HG03159 (cell line): ENCODE results near the gene ARID3A.
A peak's percentile ranks its signal among the peaks of the same experiment; 100 is the strongest.

Experiments
- ATAC-seq: cut with Tn5 transposase; IDR thresholded peaks from one replicate; pipeline ENCODE4 v1.9.1; 2021; ENCODE audit warnings: mild to moderate bottlenecking, moderate library complexity; ENCODE audit not compliant: unreplicated experiment

Gene ARID3A

DNA sequence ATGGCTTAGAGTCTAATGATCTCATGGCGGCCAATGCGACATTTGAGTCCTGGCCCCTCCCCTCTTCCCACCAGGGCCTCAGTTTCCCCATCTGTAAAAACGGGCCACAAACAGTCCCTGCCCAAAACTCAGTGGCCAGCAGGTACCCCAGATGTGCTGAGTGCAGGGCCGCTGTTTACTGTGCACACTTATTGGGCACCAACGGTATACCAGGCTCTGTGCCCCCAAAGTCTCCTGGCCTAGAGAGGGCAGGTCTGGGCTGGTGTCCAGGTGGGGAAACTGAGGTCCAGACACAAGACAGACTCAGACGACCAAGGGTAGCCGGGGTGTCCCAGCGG is 34.7 kb downstream of the ARID3A start:
- no peak for ATAC-seq

GRCh38 chr19:961866-962620 is 36.2 kb downstream of the ARID3A start:
- no peak for ATAC-seq

- ATAC-seq, result no peak
Observed at GRCh38 chr19:962683-963400, 37.0 kb downstream of the ARID3A start.

GRCh38 chr19:963486-963951 is 37.7 kb downstream of the ARID3A start:
- no peak for ATAC-seq

DNA sequence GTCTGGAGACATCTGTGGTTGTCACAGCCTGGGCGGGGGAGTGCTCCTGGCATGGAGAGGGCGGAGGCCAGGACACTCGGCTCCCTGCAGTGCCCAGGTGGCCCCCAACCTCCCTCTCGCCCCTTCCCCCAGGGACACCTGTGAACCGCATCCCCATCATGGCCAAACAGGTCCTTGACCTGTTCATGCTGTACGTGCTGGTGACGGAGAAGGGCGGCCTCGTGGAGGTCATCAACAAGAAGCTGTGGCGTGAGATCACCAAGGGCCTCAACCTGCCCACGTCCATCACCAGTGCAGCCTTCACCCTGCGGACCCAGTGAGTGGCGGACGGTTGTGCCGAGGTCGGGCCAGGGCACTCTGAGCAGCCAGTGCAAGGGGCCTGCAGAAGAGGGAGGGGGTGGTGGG is 38.3 kb downstream of the ARID3A start:
- ATAC-seq, result no peak

GRCh38 chr19:964761-965694 is 39.2 kb downstream of the ARID3A start:
- ATAC-seq, result no peak

GRCh38 chr19:966485-967088 is 40.8 kb downstream of the ARID3A start:
- ATAC-seq, result no peak

GRCh38 chr19:970695-971094 is 44.9 kb downstream of the ARID3A start:
- no peak for ATAC-seq

DNA sequence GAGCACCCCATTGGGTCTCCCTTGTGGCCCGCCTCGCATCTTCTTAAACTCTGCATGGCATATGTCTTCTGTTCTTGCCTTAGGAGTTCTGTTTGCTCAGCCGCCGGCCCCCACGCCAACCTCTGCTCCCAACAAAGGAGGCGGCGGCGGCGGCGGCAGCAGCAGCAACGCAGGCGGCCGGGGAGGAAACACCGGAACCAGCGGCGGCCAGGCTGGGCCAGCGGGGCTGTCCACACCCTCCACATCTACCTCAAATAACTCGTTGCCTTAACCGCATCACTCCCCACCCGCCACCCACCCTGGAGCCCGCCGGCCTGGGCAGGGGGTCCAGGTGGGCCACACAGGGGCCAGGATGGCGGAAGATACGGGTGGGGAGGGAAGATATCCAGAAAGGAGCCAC is 46.0 kb downstream of the ARID3A start:
- ATAC-seq, result no peak

- ATAC-seq, result no peak
Observed at GRCh38 chr19:972281-972680, 46.4 kb downstream of the ARID3A start.

DNA sequence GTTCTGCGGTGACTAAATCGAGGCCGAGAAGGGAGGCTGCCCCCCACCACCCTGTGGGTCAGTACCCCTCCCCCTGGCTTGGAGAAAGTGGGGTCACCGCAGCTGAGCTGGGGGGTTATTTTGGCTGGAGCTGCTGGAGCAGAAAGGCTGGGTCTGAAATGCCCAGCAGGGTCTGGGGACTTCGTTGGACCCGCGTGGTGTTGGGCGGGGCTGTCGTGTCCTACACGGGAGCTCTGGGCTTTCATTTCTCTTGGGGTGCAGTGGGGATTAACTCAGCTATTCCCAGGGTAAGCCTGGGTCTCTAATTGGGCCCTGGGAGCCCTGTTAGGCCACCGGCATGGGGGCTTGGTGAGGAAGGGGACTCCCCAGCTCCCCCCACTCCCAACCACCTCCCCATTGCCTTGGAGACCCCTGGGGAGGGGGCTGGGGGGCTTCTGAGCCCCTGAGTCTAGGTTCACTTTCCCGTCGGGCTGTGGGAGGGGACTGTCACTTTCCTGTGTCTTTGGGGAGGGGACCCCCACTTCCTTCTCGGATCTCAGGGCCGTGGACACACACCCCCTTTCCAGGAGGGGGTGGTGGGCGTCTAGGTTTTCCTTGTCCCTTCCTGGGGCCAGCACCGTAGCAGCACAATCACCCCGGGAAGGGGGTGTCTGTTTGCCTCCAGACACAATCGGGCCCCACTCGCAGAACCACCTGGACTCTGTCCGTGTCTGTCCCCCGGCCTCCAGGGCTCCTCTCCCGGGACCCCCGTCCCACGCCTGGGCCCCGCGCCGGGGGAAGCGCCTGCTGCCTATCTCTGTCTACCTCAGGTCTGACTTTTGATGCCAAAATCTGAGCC is 48.1 kb downstream of the ARID3A start:
- no peak for ATAC-seq

DNA sequence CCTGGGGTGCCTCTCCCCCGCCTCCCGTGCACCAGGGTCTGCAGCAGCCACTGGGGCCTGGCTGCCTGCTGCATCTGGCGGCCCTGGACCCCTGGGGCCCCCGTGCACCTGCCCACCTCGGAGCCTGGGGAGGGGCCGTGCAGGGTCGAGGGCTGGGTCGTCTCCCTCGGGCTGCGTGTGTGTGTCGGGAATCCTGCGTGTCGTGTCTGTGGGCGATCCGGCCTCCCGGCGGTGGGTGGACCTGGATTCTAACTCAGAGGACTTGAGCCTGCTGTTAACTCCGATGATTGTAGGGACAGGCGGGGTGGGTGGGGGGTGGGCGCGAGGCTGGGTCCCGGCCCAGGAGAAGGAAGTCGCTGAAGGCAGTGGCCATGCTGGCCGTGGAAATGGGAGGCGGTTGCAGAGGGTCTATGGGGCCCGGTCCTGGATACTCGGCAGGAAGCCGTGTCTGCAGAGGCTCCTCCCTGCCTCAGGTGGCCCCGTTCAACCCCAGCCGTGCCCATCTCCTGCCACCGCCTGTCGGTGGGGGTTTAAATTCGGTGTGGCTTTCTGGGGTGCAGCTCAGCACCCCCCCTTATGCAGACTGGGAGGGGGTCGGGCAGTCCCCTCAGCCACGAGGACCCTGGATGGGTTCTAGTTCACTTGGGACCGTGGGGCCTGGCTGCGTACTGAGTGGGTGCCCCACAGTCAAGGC is 48.9 kb downstream of the ARID3A start:
- ATAC-seq, result no peak

- no peak for ATAC-seq
Observed at GRCh38 chr19:976476-976875, 50.6 kb downstream of the ARID3A start.

- ATAC-seq, result no peak
Observed at GRCh38 chr19:977058-977464, 51.2 kb downstream of the ARID3A start.

DNA sequence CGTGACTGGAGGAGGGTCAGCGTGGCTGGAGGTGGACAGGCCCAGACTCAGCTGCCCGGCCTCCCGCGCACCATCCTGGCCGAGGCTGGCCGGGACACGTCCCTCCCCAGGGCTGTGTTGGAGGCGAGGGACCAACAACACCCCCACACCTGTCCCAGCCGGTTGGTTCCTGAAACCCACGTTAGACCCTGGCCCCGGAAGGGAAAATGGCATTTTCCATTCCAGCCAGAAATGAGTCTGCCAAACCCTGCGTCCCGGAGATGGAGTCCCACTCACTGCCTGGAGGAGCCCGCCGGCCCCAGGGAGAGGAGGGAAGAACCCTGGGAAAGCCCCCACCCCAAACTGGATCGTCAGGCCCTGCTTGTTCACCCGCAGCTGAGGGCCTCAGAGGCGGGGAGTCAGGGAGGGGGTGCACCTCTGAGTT is 53.5 kb downstream of the ARID3A start:
- ATAC-seq, result no peak

DNA sequence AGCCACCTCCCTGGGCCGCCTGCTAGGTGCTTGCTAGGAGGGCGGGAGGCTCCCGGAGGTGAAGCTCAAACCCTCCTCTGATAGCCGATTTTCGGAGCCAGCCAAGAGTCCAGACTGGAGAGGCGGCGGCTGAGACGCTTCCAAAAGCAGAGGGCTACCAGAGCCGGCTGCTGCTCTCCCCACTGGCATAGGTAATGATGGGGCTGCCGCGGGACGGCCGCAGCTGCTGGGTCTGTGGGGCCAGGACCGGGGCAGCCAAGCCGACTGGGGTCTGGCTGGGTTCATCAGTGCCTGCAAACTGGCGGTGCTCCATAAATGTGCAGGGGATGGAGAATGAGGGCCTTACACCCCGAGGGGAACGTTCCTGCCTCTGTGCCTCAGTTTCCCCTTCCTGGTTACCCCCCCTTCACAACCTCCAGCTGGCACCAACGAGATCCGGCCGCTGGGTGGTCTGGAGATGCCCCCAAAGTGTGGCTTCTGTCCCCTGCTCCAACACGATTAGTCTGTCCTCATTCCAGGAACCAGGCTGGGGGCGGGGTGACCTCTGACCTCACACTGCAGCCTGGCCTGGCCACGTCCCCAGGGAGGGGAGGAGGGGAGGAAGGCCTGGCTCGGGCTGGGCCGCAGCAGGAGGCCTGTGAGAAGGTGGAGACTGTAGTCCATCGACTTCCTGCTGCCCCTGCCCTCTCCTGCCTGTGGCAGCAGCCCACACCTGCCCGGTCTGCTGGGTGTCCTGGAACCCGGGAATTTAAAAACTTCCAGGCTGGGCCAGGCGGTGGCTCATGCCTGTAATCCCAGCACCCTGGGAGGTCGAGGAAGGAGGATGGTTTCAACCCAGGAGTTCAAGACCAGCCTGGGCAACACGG is 54.5 kb downstream of the ARID3A start:
- ATAC-seq, result no peak

DNA sequence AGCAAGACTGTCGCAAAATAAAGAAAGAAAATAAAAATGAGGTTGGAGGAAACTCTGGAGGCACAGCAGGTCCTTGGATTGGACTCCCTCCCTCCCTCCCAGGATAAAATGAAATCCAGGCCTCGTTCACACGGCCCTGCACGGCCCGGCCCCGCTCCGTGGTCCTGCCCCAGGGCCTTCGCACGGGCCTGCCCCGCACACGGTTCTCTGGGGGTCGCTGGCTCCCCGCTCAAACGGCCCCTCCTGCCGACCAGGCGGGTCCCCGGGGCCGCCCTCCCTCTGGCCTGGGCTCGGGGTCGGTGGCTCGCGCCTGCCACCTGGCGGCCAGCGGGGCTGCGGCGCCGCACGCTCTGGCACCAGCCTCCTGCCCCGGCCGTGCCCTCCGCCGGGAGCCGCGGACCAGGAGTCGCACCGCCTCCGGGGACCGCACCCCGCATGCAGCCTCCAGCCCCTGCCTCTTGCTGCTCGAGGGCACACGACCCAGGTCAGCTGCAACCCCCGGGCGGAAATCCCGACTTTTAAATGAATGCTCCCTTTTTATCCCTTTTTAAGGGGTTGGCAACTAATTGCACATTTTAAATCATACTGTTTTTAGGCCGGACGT is 56.8 kb downstream of the ARID3A start:
- peak; percentile 41 for ATAC-seq
